Activated T-helper 1 cell treated with Interleukin-2 at 50 U/mL for 16 hours (primary cell): ENCODE results near the gene RARG.
"Not testable (repeated sequence)": the region's sequence is repeated elsewhere in the genome, so short reads cannot be mapped to it uniquely, and the experiment has no call there.

Experiments used
- DNase-seq: peaks from one replicate; pipeline ENCODE4 v3.0.0-alpha.2; 2020; ENCODE audit warnings: low read depth

RARG gene

GRCh38 chr12:53191096-53191884 is 40.7 kb downstream of the RARG start:
- no peak for DNase-seq

GRCh38 chr12:53190108-53190729 is 41.8 kb downstream of the RARG start:
- DNase-seq = peak; percentile 33

- DNase-seq = no peak
Observed at GRCh38 chr12:53187145-53187899, 44.7 kb downstream of the RARG start.

- DNase-seq = no peak
Observed at GRCh38 chr12:53186745-53187144, 45.3 kb downstream of the RARG start.

GRCh38 chr12:53185582-53186153 is 46.3 kb downstream of the RARG start:
- no peak for DNase-seq

- DNase-seq = no peak
Observed at GRCh38 chr12:53184828-53185227, 47.2 kb downstream of the RARG start.

GRCh38 chr12:53182903-53183302 is 49.1 kb downstream of the RARG start:
- DNase-seq = no peak

GRCh38 chr12:53181935-53182334 is 50.1 kb downstream of the RARG start:
- no peak for DNase-seq

GRCh38 chr12:53180931-53181645 is 50.9 kb downstream of the RARG start:
- peak; percentile 73 for DNase-seq

- peak; percentile 98 for DNase-seq
Observed at GRCh38 chr12:53180220-53180930, 51.6 kb downstream of the RARG start, which contains the start of the genes CSAD and ZNF740. CSAD (minus strand) TSS chr12:53180925; CDS start chr12:53173470, 7,455 bp downstream. ZNF740 (plus strand) TSS chr12:53180722; CDS start chr12:53181984, 1,262 bp downstream.

GRCh38 chr12:53179687-53180219 is 52.3 kb downstream of the RARG start:
- no peak for DNase-seq

- DNase-seq = not testable (repeated sequence)
Observed at GRCh38 chr12:53178803-53179202, 53.2 kb downstream of the RARG start.

GRCh38 chr12:53177447-53177846 is 54.6 kb downstream of the RARG start:
- not testable (repeated sequence) for DNase-seq

- DNase-seq = no peak
Observed at GRCh38 chr12:53176750-53177149, 55.3 kb downstream of the RARG start.

- no peak for DNase-seq
Observed at GRCh38 chr12:53174881-53175491, 57.0 kb downstream of the RARG start.

- no peak for DNase-seq
Observed at GRCh38 chr12:53173085-53173715, 58.8 kb downstream of the RARG start.

GRCh38 chr12:53172352-53172751 is 59.7 kb downstream of the RARG start:
- no peak for DNase-seq

GRCh38 chr12:53171725-53172329 is 60.2 kb downstream of the RARG start:
- DNase-seq = no peak
